Progenitor cell of endocrine pancreas (in vitro differentiated cells): ENCODE results near the gene LNX1. TPM values are rescaled to one million over a fixed set of nuclear protein-coding genes. Genes with fewer than 3 reads are reported as not detected.

Source experiments
- DNase-seq: peaks from one replicate; pipeline ENCODE4 v3.0.0; 2021; ENCODE audit warnings: low spot score; ENCODE audit not compliant: unreplicated experiment
- H3K27ac Mint-ChIP-seq: 2 replicates; pipeline ENCODE4 v1.8.0; 2021; ENCODE audit warnings: mild to moderate bottlenecking, moderate library complexity, mixed read lengths
- H3K27me3 Mint-ChIP-seq: 2 replicates; pipeline ENCODE4 v1.8.0; 2021; ENCODE audit warnings: mixed read lengths
- H3K36me3 Mint-ChIP-seq: 2 replicates; pipeline ENCODE4 v1.8.0; 2022; ENCODE audit warnings: mixed read lengths; ENCODE audit not compliant: insufficient read depth
- H3K4me1 Mint-ChIP-seq: 2 replicates; pipeline ENCODE4 v1.8.0; 2021; ENCODE audit warnings: low read depth, mixed read lengths
- H3K4me3 Mint-ChIP-seq: 2 replicates; pipeline ENCODE4 v1.8.0; 2021; ENCODE audit warnings: low read depth, mild to moderate bottlenecking, moderate library complexity, mixed read lengths
- H3K9me3 Mint-ChIP-seq: 2 replicates; pipeline ENCODE4 v1.8.0; 2021; ENCODE audit warnings: low read depth, mixed read lengths
- total RNA-seq: library from RNA; stranded (reverse); gene quantifications from 2 replicates; pipeline ENCODE4 v1.2.1, GENCODE V29; 2021
- TF ChIP-seq, protein P1 (sequence below): fragments of 200-600 bp; sonication (generic); IDR thresholded peaks from one replicate; pipeline ENCODE4 v1.5.0; 2021; ENCODE audit warnings: antibody characterized with exemption, mild to moderate bottlenecking; ENCODE audit not compliant: unreplicated experiment

Gene LNX1
- total RNA-seq, 1 donor from 2014 or later = 21.7 TPM

- H3K36me3 Mint-ChIP-seq = peaks cover 9% of the 10 kb centered on the region
- H3K4me1 Mint-ChIP-seq = peaks cover 2% of the 10 kb centered on the region
- no peaks in the 10 kb centered on the region for H3K9me3 Mint-ChIP-seq
- no peak overlapping the region for H3K27ac Mint-ChIP-seq
- TF ChIP-seq, protein P1, sequence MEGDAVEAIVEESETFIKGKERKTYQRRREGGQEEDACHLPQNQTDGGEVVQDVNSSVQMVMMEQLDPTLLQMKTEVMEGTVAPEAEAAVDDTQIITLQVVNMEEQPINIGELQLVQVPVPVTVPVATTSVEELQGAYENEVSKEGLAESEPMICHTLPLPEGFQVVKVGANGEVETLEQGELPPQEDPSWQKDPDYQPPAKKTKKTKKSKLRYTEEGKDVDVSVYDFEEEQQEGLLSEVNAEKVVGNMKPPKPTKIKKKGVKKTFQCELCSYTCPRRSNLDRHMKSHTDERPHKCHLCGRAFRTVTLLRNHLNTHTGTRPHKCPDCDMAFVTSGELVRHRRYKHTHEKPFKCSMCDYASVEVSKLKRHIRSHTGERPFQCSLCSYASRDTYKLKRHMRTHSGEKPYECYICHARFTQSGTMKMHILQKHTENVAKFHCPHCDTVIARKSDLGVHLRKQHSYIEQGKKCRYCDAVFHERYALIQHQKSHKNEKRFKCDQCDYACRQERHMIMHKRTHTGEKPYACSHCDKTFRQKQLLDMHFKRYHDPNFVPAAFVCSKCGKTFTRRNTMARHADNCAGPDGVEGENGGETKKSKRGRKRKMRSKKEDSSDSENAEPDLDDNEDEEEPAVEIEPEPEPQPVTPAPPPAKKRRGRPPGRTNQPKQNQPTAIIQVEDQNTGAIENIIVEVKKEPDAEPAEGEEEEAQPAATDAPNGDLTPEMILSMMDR = no peak
- DNase-seq = no peak
- H3K27me3 Mint-ChIP-seq = no peaks in the 10 kb centered on the region
- H3K4me3 Mint-ChIP-seq = no peak overlapping the region
Measured at GRCh38 chr4:53558065-53558801, 33.1 kb downstream of the LNX1 start.

DNA sequence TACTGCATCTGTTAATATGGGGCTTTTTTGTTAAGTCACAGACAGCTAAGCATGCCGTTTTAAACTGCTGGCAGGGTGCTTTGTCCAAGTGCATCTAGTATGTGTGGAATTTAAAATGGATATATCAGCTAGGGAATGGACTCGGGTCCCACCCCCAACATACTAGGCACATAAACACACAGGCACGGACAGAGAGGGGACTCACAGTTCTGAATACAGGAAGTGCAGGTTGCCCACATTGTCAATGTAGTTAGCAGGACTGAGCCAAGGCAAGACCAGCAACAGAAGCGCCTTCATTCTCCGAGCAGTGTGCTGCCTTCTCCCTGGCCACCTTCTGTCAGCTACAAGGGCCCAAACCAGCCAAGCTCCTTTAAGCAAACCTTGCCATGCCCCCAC is 33.6 kb downstream of the LNX1 start:
- peaks cover 2% of the 10 kb centered on the region for H3K4me1 Mint-ChIP-seq
- no peaks in the 10 kb centered on the region for H3K9me3 Mint-ChIP-seq
- TF ChIP-seq, protein P1 = no peak
- H3K4me3 Mint-ChIP-seq = no peak overlapping the region
- H3K36me3 Mint-ChIP-seq = peaks cover 9% of the 10 kb centered on the region
- H3K27ac Mint-ChIP-seq = no peak overlapping the region
- H3K27me3 Mint-ChIP-seq = no peaks in the 10 kb centered on the region
- no peak for DNase-seq

DNA sequence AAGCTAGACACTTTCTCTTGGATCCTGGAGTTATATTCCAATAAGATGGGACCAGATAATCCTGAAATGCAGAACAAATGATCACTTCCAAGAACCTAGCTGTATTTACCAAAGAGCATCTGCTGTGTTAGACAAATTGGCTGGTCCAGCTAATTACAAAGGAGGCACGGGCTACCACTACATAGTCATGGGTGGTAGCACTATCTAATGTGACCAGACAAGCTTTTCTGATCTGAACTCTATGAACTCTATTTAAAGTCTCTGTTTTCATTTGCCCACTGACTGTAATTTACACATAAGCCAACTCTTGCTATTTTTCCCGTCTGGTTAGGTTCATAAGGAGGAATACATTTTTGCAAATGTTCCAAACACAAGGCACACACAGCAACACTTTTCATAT is 34.6 kb downstream of the LNX1 start:
- H3K36me3 Mint-ChIP-seq = peaks cover 13% of the 10 kb centered on the region
- no peaks in the 10 kb centered on the region for H3K27me3 Mint-ChIP-seq
- no peak overlapping the region for H3K27ac Mint-ChIP-seq
- H3K4me3 Mint-ChIP-seq = no peak overlapping the region
- DNase-seq = no peak
- TF ChIP-seq, protein P1 = no peak
- H3K4me1 Mint-ChIP-seq = peaks cover 2% of the 10 kb centered on the region
- no peaks in the 10 kb centered on the region for H3K9me3 Mint-ChIP-seq

- H3K9me3 Mint-ChIP-seq = peaks cover 5% of the 10 kb centered on the region
- H3K27ac Mint-ChIP-seq = no peak overlapping the region
- H3K27me3 Mint-ChIP-seq = no peaks in the 10 kb centered on the region
- peaks cover 16% of the 10 kb centered on the region for H3K36me3 Mint-ChIP-seq
- TF ChIP-seq, protein P1 = no peak
- H3K4me3 Mint-ChIP-seq = no peak overlapping the region
- peaks cover 2% of the 10 kb centered on the region for H3K4me1 Mint-ChIP-seq
- DNase-seq = no peak
Measured at GRCh38 chr4:53553486-53554210, 37.6 kb downstream of the LNX1 start.

- Mint-ChIP-seq H3K4me3 (no peak overlapping the region), H3K36me3 (peaks cover 20% of the 10 kb centered on the region), H3K27ac (no peak overlapping the region), H3K4me1 (peaks cover 2% of the 10 kb centered on the region), H3K27me3 (no peaks in the 10 kb centered on the region), H3K9me3 (peaks cover 7% of the 10 kb centered on the region)
- no peak for DNase-seq
- TF ChIP-seq, protein P1 = no peak
Measured at GRCh38 chr4:53552711-53553110, 38.6 kb downstream of the LNX1 start.
